HEK293 (cell line): ENCODE data around the gene MYOD1.

ENCODE experiments used
- CTCF ChIA-PET: fragments of 350-600 bp; formaldehyde crosslinking; extraction: SDS; loops from one replicate; lab custom pipeline; 2021; ENCODE audit warnings: antibody characterized with exemption; lab: Yijun Ruan, JAX
- POLR2A ChIA-PET: fragments of 300-600 bp; formaldehyde crosslinking; extraction: SDS; loops from one replicate; lab custom pipeline; 2020; ENCODE audit warnings: antibody characterized with exemption, inconsistent platforms; lab: Yijun Ruan, JAX
- H3K27ac ChIP-seq: fragments of 200-500 bp; sonication (Bioruptor generic); 2 replicates; pipeline ENCODE4 v1.5.1; 2014; ENCODE audit warnings: low read depth, low read length, control low read depth, inconsistent platforms; ENCODE audit errors: extremely low read depth
- H3K36me3 ChIP-seq, 2 experiments: fragments of 200-500 bp in 1 of 2; sonication (Bioruptor generic) in 1 of 2; 1 replicate in 1 of 2; 2 replicates in 1 of 2; pipeline ENCODE4 v1.5.1; 2014 to 2017; ENCODE audit warnings: inconsistent platforms in 2 of 2, low read length in 2 of 2; ENCODE audit not compliant: control insufficient read depth in 2 of 2, insufficient read depth in 1 of 2
- H3K4me1 ChIP-seq: fragments of 200-500 bp; sonication (Bioruptor generic); 2 replicates; pipeline ENCODE4 v1.5.1; 2014; ENCODE audit warnings: mild to moderate bottlenecking, low read length, inconsistent platforms; ENCODE audit not compliant: control insufficient read depth, insufficient read depth
- H3K4me3 ChIP-seq: 2 replicates; pipeline ENCODE4 v1.5.1; 2011; ENCODE audit warnings: low read depth, mild to moderate bottlenecking, control low read depth, low read length, moderate library complexity
- H3K9me3 ChIP-seq: fragments of 200-500 bp; sonication (Bioruptor generic); 2 replicates; pipeline ENCODE4 v1.5.1; 2014; ENCODE audit warnings: low read depth, low read length, inconsistent platforms; ENCODE audit not compliant: control insufficient read depth, insufficient read depth
- BCL11A ChIP-seq: fragments of 450-650 bp; formaldehyde crosslinking; IDR thresholded peaks from 2 replicates; pipeline ENCODE4 v1.5.1; 2016; ENCODE audit warnings: low read depth, missing biosample characterization, missing genetic modification characterization
- BCL11B ChIP-seq: fragments of 450-650 bp; formaldehyde crosslinking; IDR thresholded peaks from 2 replicates; pipeline ENCODE4 v1.5.1; 2016; ENCODE audit warnings: low read depth, missing biosample characterization, missing genetic modification characterization
- KLF8 ChIP-seq: fragments of 450-650 bp; formaldehyde crosslinking; IDR thresholded peaks from 2 replicates; pipeline ENCODE4 v1.5.1; 2016; ENCODE audit warnings: missing biosample characterization, missing genetic modification characterization
- REPIN1 ChIP-seq: fragments of 450-650 bp; formaldehyde crosslinking; IDR thresholded peaks from 2 replicates; pipeline ENCODE4 v1.5.1; 2017; ENCODE audit warnings: missing biosample characterization, missing genetic modification characterization, low read depth
- ZBTB6 ChIP-seq: fragments of 450-650 bp; formaldehyde crosslinking; IDR thresholded peaks from 2 replicates; pipeline ENCODE4 v1.5.1; 2017; ENCODE audit warnings: missing biosample characterization, missing genetic modification characterization
- ZFHX2 ChIP-seq: fragments of 450-650 bp; formaldehyde crosslinking; conservative IDR thresholded peaks from 2 replicates; pipeline ENCODE4 v1.5.1; 2016; ENCODE audit warnings: missing biosample characterization, missing genetic modification characterization
- ZNF10 ChIP-seq: fragments of 450-650 bp; formaldehyde crosslinking; IDR thresholded peaks from 2 replicates; pipeline ENCODE4 v1.5.1; 2017; ENCODE audit warnings: missing biosample characterization, missing genetic modification characterization
- ZNF140 ChIP-seq: fragments of 450-650 bp; formaldehyde crosslinking; IDR thresholded peaks from 2 replicates; pipeline ENCODE4 v1.5.1; 2016; ENCODE audit warnings: missing biosample characterization, missing genetic modification characterization
- ZNF157 ChIP-seq: fragments of 450-650 bp; formaldehyde crosslinking; IDR thresholded peaks from 2 replicates; pipeline ENCODE4 v1.5.1; 2016; ENCODE audit warnings: missing biosample characterization, missing genetic modification characterization
- ZNF184 ChIP-seq: fragments of 450-650 bp; IDR thresholded peaks from 2 replicates; pipeline ENCODE4 v1.5.1; 2018; ENCODE audit warnings: missing biosample characterization, mild to moderate bottlenecking, missing genetic modification characterization
- ZNF214 ChIP-seq: fragments of 450-650 bp; formaldehyde crosslinking; IDR thresholded peaks from 2 replicates; pipeline ENCODE4 v1.5.1; 2017; ENCODE audit warnings: missing biosample characterization, mild to moderate bottlenecking, missing genetic modification characterization, borderline replicate concordance
- ZNF221 ChIP-seq: fragments of 450-650 bp; formaldehyde crosslinking; IDR thresholded peaks from 2 replicates; pipeline ENCODE4 v1.5.1; 2017; ENCODE audit warnings: missing biosample characterization, missing genetic modification characterization, borderline replicate concordance
- ZNF239 ChIP-seq: fragments of 450-650 bp; formaldehyde crosslinking; IDR thresholded peaks from 2 replicates; pipeline ENCODE4 v1.5.1; 2016; ENCODE audit warnings: missing biosample characterization, missing genetic modification characterization
- ZNF350 ChIP-seq: fragments of 450-650 bp; formaldehyde crosslinking; IDR thresholded peaks from 2 replicates; pipeline ENCODE4 v1.5.0; 2017; ENCODE audit warnings: missing biosample characterization, mild to moderate bottlenecking, missing genetic modification characterization
- ZNF394 ChIP-seq: fragments of 450-650 bp; formaldehyde crosslinking; IDR thresholded peaks from 2 replicates; pipeline ENCODE4 v1.5.1; 2016; ENCODE audit warnings: missing biosample characterization, missing genetic modification characterization, mild to moderate bottlenecking, moderate library complexity, borderline replicate concordance
- ZNF404 ChIP-seq: fragments of 450-650 bp; formaldehyde crosslinking; IDR thresholded peaks from 2 replicates; pipeline ENCODE4 v1.5.1; 2017; ENCODE audit warnings: missing biosample characterization, missing genetic modification characterization
- ZNF423 ChIP-seq: fragments of 450-650 bp; formaldehyde crosslinking; IDR thresholded peaks from 2 replicates; pipeline ENCODE4 v1.5.1; 2016; ENCODE audit warnings: missing biosample characterization, missing genetic modification characterization
- ZNF658 ChIP-seq: fragments of 450-650 bp; formaldehyde crosslinking; IDR thresholded peaks from 2 replicates; pipeline ENCODE4; 2016; ENCODE audit warnings: missing biosample characterization, missing genetic modification characterization
- ZNF660 ChIP-seq: fragments of 450-650 bp; IDR thresholded peaks from 2 replicates; pipeline ENCODE4 v1.5.1; 2018; ENCODE audit warnings: missing biosample characterization, mild to moderate bottlenecking, missing genetic modification characterization
- ZNF664 ChIP-seq: fragments of 450-650 bp; formaldehyde crosslinking; IDR thresholded peaks from 2 replicates; pipeline ENCODE4 v1.5.1; 2016; ENCODE audit warnings: missing biosample characterization, missing genetic modification characterization
- ZSCAN16 ChIP-seq: fragments of 450-650 bp; formaldehyde crosslinking; IDR thresholded peaks from 2 replicates; pipeline ENCODE4 v1.5.1; 2016; ENCODE audit warnings: missing biosample characterization, missing genetic modification characterization
- TF ChIP-seq, protein P1 (sequence below): fragments of 450-650 bp; formaldehyde crosslinking; IDR thresholded peaks from 2 replicates; pipeline ENCODE4 v1.5.1; 2016; ENCODE audit warnings: missing biosample characterization, missing genetic modification characterization
- TF ChIP-seq, protein P2 (sequence below): fragments of 450-650 bp; formaldehyde crosslinking; IDR thresholded peaks from 2 replicates; pipeline ENCODE4 v1.5.1; 2016; ENCODE audit warnings: missing biosample characterization, missing genetic modification characterization
- TF ChIP-seq, protein P3 (sequence below): fragments of 450-650 bp; formaldehyde crosslinking; IDR thresholded peaks from 2 replicates; pipeline ENCODE4 v1.5.1; 2016; ENCODE audit warnings: missing biosample characterization, missing genetic modification characterization

Gene MYOD1

DNA sequence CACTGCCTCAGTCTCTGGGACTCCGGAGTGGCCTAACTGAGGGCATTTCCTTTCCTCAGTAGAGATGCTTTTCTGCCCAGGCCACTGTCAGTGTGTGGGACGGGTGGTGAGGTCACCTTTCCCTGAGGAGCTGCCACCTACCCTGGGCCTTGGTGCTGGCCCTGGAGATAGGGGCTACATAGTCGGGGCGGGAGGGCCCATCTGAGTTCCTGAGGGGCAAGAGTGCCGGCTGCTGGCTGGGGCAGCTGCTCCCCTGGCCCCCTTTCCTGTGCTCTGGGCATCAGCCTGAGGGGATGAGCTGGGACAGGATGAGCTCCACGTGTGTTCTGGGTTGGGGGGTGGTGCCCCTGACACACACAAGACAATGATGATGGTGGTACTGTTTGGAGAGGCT lies 20.6 kb downstream of the MYOD1 start:
- CTCF ChIA-PET: interaction anchor here (1.7 kb wide), 1 partner anchor 9 kb away, joined by 8 read pairs; no protein-coding TSS in a partner anchor

GRCh38 chr11:17740649-17741235 lies 21.4 kb downstream of the MYOD1 start:
- Histone ChIP-seq H3K9me3 (no peaks in the 10 kb centered on the region), H3K4me3 (no peak overlapping the region), H3K27ac (no peak overlapping the region), H3K4me1 (no peaks in the 10 kb centered on the region), H3K36me3 (no peaks in the 10 kb centered on the region)
- CTCF ChIA-PET: interaction anchor here (0.6 to 4.8 kb wide), 2 partner anchors 10 to 69 kb away, joined by 3 to 25 read pairs; no protein-coding TSS in a partner anchor
- POLR2A ChIA-PET: no interaction called here
- TF ChIP-seq ZNF423 (tag by site-specific recombination): no peak
- no peak for TF ChIP-seq ZSCAN16 (tag by site-specific recombination)
- TF ChIP-seq ZNF10 (tag by site-specific recombination): no peak
- no peak for TF ChIP-seq ZNF658 (tag by site-specific recombination)
- no peak for TF ChIP-seq ZNF239 (tag by site-specific recombination)
- TF ChIP-seq ZFHX2: no peak
- no peak for TF ChIP-seq ZNF394
- TF ChIP-seq ZNF140 (tag by site-specific recombination): no peak
- no peak for TF ChIP-seq ZNF660 (tag by site-specific recombination)
- TF ChIP-seq ZBTB6 (tag by site-specific recombination): no peak
- TF ChIP-seq, protein P1, sequence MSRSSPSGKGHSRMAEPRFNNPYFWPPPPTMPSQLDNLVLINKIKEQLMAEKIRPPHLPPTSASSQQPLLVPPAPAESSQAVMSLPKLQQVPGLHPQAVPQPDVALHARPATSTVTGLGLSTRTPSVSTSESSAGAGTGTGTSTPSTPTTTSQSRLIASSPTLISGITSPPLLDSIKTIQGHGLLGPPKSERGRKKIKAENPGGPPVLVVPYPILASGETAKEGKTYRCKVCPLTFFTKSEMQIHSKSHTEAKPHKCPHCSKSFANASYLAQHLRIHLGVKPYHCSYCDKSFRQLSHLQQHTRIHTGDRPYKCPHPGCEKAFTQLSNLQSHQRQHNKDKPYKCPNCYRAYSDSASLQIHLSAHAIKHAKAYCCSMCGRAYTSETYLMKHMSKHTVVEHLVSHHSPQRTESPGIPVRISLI (tag by site-specific recombination): no peak
- TF ChIP-seq ZNF404 (tag by site-specific recombination): no peak
- TF ChIP-seq ZNF157: no peak
- TF ChIP-seq ZNF214 (tag by site-specific recombination): no peak
- TF ChIP-seq, protein P2, sequence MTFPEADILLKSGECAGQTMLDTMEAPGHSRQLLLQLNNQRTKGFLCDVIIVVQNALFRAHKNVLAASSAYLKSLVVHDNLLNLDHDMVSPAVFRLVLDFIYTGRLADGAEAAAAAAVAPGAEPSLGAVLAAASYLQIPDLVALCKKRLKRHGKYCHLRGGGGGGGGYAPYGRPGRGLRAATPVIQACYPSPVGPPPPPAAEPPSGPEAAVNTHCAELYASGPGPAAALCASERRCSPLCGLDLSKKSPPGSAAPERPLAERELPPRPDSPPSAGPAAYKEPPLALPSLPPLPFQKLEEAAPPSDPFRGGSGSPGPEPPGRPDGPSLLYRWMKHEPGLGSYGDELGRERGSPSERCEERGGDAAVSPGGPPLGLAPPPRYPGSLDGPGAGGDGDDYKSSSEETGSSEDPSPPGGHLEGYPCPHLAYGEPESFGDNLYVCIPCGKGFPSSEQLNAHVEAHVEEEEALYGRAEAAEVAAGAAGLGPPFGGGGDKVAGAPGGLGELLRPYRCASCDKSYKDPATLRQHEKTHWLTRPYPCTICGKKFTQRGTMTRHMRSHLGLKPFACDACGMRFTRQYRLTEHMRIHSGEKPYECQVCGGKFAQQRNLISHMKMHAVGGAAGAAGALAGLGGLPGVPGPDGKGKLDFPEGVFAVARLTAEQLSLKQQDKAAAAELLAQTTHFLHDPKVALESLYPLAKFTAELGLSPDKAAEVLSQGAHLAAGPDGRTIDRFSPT (tag by site-specific recombination): no peak
- TF ChIP-seq ZNF664 (tag by site-specific recombination): no peak
- no peak for TF ChIP-seq BCL11B (tag by site-specific recombination)

More for the DNA sequence above, 20.6 kb downstream of the MYOD1 start:
- Histone ChIP-seq H3K4me3 (no peak overlapping the region), H3K4me1 (no peaks in the 10 kb centered on the region), H3K27ac (no peak overlapping the region), H3K36me3 (no peaks in the 10 kb centered on the region), H3K9me3 (no peaks in the 10 kb centered on the region)
- POLR2A ChIA-PET: no interaction called here
- no peak for TF ChIP-seq ZNF184 (tag by site-specific recombination)
- TF ChIP-seq REPIN1 (tag by site-specific recombination): no peak
- no peak for TF ChIP-seq KLF8 (tag by site-specific recombination)
- no peak for TF ChIP-seq ZNF350 (tag by site-specific recombination)
- TF ChIP-seq, protein P3, sequence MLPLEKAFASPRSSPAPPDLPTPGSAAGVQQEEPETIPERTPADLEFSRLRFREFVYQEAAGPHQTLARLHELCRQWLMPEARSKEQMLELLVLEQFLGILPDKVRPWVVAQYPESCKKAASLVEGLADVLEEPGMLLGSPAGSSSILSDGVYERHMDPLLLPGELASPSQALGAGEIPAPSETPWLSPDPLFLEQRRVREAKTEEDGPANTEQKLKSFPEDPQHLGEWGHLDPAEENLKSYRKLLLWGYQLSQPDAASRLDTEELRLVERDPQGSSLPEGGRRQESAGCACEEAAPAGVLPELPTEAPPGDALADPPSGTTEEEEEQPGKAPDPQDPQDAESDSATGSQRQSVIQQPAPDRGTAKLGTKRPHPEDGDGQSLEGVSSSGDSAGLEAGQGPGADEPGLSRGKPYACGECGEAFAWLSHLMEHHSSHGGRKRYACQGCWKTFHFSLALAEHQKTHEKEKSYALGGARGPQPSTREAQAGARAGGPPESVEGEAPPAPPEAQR (tag by site-specific recombination): no peak
- no peak for TF ChIP-seq ZNF221 (tag by site-specific recombination)
- no peak for TF ChIP-seq BCL11A (tag by site-specific recombination)
- TF ChIP-seq ZFHX2: no peak
- TF ChIP-seq, protein P2 (tag by site-specific recombination): no peak
- TF ChIP-seq, all 188 proteins: peak for 0
